ENCODE results near the gene TMEM63B.
"Not testable (repeated sequence)": the region's sequence is repeated elsewhere in the genome, so short reads cannot be mapped to it uniquely, and the experiment has no call there.

The TMEM63B gene

DNA sequence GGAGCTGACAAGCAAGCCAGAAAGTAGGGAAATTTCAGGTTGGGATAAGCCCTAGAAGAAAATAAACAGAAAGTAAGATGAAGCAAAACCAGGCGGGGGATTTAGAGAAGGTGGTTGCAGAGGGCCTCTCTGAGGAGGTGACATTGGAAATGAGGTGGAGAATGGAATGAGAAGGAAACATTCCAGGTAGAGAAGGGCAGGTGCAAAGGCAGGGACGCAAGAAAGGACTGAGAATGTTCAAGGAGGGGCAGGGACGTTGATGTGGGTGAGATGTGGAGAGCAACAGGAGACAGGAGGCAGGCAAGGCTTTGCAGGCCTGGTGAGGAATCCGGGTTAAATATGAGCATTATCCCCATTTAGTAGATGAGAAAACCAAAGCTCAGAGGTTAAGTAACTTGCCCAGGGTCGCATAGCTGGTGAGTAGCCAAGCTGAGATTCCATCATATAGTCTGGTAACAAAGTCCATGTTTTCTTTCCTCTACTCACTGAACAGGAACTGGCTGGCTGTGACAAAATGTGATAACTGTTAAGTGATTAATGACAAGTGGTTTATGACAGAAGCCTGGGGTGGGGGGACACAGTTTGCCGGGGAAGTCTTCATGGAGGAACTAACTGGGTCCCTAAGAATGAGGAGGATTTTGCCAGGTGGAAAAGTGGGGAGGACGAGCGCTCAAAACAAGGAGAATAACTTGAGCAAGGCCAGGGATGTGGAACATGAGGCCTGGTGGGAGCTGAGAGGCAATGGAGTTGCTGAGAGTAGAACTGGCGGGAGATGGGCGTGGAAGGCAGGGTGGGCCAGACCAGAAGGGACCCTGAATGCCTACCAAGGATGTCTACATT, 32.7 kb upstream of the TMEM63B start:
- no peak for DNase-seq

DNA sequence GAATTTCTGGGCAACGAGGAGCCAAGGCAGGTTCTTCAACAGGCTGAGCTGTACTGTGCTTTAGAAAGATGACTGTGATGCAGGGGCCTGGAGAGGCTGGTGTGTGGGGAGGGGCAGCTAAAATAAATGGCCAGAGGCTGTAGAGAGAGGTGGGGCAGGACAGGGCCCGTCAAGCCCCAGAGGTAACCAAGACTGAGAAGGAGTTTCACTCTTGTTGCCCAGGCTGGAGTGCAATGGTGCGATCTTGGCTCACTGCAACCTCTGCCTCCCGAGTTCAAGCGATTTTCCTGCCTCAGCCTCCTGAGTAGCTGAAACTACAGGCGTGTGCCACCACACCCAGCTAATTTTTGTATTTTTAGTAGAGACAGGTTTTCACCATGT, 32.1 kb upstream of the TMEM63B start:
- DNase-seq, result not testable (repeated sequence)

DNA sequence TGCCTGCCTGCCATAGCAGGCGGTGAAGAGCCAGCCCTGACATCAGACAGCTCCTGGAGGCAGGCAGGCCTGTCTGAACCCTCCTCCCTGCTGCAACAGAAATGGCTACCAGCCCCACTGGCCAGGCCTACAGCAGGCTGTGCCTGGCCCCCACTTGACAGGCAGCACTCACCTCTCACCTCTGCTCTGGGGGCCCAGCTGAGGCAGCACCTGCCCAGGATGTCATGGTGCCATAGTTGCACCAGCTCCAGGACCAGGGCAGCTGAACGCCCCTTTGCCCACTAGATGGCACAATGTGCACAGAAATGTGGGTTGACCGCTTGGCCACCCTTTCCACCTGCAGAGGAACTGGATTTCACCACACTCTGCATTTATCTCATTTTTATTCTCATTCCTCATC, 30.7 kb upstream of the TMEM63B start:
- peak; percentile 79 for DNase-seq

DNA sequence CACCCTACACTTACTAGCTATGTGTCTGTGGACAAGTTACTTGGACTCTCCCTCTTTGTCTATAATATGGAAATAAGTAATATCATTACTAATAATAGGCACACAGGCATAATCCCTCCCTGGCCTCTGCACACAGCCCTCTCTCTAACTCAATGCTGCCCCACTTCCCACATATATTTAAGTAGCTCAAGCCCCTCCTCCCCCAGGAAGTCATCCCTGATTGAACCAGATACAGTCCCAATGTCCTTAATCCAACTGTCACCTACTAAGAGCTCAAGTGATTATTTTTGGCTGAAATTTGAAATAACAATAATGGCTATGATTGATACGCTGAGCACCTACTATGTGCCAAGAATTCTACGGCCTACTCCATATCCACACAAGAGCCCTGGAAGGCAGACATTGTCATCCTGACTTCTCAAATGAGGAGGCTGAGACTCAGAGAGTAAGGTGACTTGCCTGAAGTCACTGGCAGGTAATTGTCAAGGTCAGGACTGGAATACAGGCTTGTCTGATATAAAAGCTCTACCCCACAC, 29.5 kb upstream of the TMEM63B start:
- no peak for DNase-seq

DNA sequence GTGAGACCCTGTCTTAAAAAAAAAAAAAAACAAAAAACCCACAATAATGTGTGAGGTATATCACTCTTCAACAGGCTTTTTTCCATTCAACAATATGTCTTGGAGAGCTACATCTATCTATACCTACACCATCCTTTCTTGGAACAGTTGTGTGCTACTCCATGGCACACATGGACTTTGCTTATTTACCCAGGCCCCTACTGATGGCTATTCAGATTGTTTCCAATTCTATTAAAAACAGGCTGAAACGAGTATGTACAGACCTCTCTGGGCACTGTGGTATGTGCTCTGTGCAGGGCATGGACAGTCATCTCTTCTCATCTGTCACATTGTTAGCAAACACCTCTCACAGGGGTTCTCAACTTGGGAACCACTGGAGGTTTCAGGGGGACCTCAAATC, 28.2 kb upstream of the TMEM63B start:
- DNase-seq, result no peak

DNA sequence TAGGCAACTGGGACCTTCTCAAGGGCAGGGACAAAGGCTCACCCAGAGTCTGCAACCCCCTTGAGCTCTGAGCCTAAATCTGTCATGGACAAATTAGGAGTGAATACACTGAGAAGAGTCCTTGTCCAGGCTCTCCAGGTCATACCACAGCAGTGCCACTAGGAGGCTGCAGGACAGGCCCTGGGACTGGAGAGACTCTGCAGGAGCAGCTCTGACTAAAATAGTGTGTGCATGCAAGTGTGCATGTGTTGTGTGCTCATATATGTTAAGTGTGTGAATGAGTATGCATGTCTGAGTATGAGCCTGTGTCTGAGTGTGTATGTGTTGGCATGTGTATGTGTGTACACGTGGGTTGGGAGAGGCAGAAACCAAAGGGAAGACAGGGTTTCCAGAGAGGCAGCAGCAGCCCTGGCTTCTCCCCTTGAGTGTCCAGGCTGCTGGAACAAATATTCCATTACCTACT, 27.2 kb upstream of the TMEM63B start:
- peak; percentile 8 for DNase-seq

DNA sequence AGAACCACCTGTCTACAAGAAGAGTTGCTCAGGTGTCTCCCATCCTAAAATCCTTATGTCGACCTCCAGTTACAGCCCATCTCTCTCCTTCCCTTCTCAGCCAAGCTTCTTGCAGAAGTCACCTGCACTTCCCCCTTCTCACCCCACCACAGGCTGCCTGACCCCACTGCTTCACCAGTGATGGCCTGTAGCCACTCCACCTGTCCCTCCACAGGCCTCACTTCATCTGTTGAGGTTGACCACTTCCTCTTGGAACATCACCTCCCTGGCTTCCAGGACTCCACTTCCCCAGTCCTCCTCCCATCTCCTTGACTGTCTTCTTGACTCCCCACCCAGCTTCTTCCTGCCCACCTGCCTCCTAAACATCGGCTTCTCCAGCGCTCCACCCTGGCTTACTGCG, 25.5 kb upstream of the TMEM63B start:
- no peak for DNase-seq

DNA sequence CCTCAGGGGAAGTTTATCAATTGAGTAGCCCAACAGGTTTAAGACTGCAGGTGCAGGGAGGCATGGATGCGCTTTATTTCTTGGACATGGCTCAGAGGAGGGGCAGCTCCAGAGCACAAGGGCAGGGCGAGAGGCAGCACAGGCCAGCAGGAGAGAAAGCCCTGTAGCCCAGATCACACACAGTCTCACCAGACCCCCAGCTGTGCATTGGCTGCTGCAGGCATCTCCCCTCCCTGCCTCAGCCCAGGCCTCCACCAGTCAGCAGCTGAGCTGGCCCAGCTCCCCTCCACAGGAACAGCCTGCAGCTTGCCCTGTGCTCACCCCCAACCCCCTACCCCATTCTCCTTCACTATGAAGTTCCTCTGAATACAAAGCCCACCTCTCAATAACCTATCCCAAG, 24.8 kb upstream of the TMEM63B start:
- no peak for DNase-seq

DNA sequence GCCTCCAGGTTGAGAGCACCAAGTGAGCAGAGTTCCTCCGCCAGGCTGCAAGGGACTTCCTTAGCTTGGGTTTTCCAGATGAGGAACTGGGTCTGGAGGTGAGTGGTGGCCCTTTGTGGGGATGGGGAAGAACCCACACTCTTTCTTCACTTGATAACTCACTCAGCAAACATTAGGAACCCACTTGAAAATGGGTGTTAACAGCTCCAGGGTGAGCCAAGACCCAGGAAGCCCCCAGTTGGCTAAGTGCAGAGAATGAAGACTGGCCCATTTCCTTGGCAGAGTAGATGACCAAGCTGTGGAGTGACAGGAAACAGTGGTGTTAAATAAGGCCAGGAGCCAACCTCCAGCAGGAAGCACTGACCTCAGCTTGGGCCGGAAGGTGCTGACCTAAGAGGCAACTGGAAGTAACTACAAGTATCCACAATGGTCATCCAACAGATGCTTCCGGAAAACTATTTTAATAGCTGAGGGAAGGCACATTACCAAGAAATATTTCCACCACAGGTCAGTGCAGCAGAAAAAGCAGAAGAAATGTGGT, 22.8 kb upstream of the TMEM63B start:
- no peak for DNase-seq

DNA sequence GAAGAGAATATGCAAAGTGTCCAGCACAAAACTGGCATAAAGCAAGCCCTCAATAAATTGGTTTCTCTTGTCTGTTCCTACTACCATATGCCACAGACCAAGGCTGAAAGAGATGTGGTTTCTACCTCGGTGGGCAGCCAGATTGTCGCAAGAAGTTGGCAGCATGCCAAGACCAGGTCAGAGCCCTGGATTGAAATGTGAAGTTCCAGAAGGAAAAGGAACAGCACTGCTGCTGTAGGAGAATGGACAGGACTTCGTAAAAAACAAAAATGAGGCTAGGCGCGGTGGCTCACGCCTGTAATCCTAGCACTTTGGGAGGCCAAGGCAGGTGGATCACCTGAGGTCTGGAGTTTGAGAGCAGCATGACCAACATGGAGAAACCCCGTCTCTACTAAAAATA, 22.2 kb upstream of the TMEM63B start:
- DNase-seq, result no peak

DNA sequence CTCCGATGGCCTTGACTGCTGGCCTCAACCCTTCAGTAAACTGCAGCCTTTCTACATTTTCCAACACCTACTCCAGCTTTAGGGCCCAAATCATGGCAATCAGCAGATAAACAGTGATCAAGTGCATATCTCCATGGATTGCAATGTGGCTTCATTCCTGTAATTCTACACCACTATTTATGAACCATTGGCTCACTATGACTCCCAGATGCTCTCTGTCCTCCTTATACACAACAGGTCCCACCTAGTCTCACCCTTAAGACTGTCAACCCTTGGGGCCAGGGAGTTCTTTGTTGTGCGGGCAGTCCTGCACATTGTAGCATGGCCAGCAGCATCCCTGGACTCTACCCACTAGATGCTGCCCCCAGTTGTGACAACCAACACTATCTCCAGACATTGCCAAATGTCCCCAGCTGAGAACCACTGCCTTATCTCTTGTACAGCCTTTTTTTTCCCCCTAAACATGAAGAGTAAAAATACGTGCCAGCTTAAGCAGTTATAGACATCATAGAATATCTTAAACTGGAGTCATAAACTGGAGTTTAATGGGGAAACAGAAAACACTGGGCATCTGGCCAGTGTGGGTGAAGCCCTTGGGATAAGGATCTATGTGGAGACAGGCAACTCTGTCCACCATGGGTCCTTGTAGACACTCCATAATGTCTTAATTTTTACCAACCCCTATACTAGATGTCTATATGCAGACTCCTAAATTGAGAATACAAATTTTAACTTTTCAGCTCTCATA, 21.2 kb upstream of the TMEM63B start:
- no peak for DNase-seq

DNA sequence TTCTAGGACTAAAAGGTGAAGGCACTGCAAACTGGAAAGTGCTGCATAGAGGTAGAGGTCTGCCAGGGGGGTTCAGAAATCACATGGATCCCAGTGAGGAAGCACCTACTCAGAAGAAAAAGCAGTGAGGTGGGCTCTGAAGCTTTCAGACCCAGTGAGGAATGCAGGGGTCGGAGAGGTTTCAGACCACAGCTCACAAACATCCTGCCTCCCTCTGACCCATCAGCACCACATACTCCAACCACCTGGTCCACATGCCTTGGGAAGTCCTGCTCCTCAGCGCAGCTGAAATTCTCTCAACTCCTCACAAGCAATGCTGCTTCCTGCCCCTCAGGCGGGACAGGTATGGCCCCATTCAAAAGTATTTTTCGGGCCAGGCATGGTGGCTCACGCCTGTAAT, 20.3 kb upstream of the TMEM63B start:
- DNase-seq, result no peak

DNA sequence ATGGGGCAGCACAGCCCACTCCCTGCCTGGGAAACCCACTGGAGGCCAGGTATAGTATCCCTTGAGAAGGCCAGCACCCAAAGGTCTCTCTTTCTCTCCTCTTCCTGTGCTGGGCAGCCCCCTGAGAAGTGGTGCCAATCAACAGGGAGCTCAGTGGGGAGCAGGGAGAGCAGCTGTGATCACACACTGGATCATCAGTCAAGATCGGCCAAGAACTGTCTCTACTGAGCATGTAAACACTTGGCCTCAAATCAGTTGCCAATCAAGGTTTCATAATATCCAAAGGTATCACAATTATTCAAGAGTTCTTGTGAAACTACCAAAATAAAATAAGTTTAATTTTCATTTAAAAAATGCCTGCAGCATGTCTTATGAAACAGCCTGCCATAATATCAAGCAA, 18.9 kb upstream of the TMEM63B start:
- no peak for DNase-seq

DNA sequence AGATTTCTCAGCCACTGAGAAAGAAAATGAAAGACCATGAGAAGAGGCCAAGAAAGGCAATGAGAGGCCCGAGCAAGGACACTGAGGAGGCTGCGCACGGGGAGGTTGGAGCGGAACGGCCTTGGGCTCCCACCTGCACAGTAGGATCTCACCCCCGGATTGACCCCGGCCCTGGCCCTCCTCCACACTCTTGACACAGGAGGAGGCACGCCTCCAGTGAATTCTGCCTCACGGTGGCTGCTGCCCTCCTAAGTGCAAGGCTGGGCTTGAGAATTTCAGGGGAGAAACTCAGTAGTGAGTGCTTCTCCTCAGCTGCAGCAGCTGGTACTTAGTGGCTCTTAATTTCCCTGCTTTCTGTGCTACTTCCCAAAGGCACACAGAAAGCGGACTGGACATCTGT, 18.1 kb upstream of the TMEM63B start:
- no peak for DNase-seq

DNA sequence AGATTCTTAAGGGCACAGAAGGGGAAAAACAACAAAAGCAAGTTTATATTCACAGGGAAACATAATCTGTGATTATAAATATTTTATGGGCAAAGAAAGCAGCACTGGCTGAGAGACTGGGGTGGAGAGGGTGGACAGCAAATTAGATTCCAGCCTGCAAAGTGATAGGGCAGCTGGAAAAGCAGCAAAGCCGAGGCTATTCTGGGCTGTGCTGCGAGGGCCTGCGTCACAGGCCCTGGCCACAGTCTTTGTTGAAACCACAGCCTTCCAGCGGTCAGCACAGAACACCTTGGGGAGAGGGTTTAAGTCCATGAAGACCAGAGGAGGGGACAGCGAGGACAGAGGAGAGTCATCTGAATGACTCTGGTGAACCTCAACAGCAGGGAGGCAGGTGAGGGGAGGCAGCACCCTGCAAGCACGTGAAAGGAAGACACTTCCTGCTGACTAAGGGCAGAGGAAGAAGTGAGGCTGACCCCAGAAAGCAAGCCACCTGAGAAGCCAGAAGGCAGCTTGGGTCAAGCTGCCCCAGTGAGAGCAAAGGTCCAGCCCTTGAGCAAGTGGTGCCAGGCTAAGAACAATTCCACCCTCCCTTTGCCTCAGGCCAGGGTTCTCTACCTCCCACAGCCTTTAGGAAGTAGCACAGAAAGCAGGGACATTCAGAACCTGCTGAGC, 17.2 kb upstream of the TMEM63B start:
- DNase-seq, result no peak

DNA sequence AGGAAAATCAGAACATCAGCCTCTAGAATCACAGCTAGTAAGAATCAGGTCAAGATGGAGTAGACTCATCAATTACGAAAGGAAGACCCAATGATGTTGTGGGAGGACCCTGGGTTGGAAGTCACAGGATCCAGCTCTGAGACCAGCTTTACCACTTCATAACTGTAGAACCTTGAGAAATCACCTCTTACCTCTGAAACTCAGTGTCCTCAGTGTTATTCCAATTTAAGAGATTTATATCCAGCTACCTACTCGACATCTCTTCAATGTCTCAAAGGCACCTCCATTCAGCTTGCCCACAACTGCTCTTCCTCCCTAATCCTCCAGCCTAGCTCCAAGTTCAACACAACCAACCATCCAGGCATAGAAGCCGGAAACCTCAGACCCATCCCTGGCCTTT, 16.4 kb upstream of the TMEM63B start:
- DNase-seq, result no peak

DNA sequence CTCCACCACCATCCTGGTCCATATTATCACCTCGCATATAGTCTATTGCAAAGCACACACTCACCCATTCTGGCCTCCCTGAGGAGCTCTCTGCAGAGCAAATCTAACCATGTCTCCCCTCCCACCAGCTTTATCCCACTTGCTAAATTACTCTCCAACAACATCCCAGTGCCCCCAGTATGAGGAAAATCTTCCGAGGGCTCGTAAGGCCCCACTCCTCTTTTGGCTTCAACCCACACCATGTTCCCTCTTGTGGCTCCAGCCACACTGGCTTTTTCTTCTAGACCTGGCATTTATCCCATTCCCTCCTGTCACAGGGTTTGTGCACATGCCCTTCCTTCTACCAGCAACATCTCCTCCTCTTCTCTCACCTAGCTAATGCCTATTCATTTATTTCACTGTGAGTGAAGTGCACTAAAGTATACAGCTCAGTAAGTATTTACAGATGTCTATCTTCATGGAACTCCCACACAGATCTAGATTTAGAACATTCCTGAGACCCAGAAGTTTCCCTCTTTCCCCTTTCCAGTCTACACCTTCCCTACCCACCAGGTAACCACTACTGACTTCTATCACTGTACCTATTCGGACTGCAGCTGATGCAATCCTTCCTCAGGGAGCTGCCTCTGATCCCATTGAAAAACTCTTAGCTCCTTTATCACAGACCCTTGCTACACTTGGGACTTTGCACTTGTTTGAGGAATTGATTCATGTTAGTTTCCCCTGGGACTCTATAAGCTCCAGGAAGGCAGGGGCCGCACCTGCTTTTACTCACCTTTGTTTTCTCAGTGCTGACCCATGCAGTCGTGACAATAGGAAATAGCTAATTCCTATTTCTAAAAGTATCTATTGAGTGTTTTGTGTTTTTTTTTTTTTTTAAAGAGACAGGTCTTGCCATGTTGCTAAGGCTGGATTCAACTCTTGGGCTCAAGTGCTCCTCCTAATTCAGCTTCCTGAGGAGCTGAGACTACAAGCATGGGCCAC, 15.6 kb upstream of the TMEM63B start:
- DNase-seq, result no peak

DNA sequence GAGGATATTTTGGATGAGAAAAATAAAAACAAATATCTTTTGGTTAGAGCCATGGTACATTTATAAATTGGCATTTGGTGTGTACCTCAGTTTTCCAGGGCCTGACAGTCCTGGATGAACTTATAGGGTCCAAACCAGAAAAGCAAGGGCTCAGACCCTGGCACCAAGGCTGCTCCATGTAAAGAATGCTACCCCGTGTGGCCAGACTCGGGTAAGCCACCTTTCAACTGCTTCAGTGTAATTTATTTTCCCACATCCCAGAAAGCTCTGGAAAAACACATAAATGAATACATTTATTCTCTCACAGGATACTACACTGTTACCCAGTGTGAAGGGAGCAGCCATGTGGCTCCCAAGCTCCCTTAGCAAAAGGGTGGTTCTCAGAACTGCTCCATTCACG, 13.9 kb upstream of the TMEM63B start:
- DNase-seq, result no peak

DNA sequence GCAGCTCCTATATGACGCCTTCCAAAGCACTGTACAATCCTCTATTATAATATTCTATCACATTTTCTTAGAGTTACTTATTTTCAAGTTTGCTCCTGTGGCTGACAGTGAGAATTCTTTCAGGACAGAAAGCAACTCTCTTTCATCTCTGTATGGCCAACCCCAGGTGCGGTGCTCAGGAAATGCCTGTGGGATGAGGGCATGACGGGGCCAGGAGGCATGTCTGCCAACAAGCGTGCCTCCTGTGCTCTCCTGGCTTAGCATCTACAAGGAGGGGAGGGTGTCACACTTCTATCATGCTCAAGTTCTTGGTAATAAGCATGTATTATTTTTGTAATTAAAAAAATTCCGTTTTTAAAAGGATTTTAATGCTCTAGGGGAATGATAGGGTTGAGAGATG, 11.5 kb upstream of the TMEM63B start:
- no peak for DNase-seq

DNA sequence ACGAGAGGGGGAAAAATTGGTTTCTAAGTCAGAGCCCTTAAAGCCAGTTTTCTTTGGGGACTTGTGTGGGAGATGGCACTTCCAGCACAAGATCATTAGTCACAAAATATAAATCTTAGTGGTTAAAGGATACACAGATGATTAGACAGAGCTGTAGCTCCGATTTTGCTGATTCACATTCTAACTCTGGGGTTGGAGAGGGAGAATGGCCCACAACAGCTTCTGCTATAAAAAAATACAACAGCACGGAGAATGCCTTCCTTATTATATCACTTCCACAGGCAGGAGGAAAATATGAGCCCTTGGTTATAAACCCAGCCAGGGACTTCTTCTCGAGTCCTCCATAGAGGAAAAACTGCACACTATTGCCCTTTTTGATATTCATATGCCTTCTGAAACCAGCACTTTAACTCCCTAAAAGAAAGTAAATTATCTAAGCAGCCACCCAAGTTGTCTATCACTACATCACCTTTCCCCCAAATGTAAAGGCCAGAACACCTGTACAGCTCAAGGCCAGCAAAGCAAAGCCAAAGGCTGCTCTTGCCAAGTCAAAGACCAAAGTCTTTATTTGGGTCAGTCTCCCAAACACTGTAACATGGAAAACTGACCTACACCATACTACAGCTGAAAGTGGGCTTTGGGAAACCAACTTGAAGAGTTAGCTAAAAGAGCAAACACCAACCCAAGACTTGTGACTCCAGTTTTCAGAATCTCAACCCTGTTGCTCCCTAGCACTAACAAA, 10.5 kb upstream of the TMEM63B start:
- DNase-seq, result no peak

All from CD4-positive, alpha-beta T cell treated with Interleukin-17A for 4 hours (primary cell).